ENCODE measurements around the gene JAGN1.

- no peak for TF ChIP-seq CTCF (IDR thresholded peaks at IDR 0.05 in 4 of 5, conservative IDR thresholded peaks at IDR 0.05 in 1 of 5)
- no peak for TF ChIP-seq POLR2A (IDR thresholded peaks at IDR 0.05)
Measured at GRCh38 chr3:9852528-9852927, 37.9 kb upstream of the JAGN1 start.
